RWPE2 (cell line): ENCODE results near the gene SLC35A5.

ENCODE experiments used
- ATAC-seq: fragments of 200-7000 bp; cut with Tn5 transposase; 3 replicates; pipeline ENCODE4 v1.9.1; 2021; ENCODE audit warnings: low read depth
- DNase-seq: peaks from one replicate; pipeline ENCODE4 v3.0.0-alpha.2; 2020; ENCODE audit warnings: low spot score
- H3K27ac ChIP-seq: fragments of 450-650 bp; 2 replicates; pipeline ENCODE4 v1.5.1; 2017; ENCODE audit warnings: mild to moderate bottlenecking; ENCODE audit not compliant: poor library complexity, severe bottlenecking
- H3K27me3 ChIP-seq: fragments of 250-450 bp; sonication (Bioruptor Pico); 2 replicates; pipeline ENCODE4 v1.5.1; 2021; ENCODE audit warnings: mild to moderate bottlenecking, moderate library complexity; ENCODE audit not compliant: insufficient read depth, poor library complexity, severe bottlenecking
- H3K36me3 ChIP-seq: fragments of 250-450 bp; sonication (Bioruptor Pico); 2 replicates; pipeline ENCODE4 v1.5.1; 2020; ENCODE audit warnings: low read depth, mild to moderate bottlenecking, moderate library complexity
- H3K4me1 ChIP-seq: fragments of 250-450 bp; sonication (Bioruptor Pico); 2 replicates; pipeline ENCODE4 v1.5.1; 2021; ENCODE audit warnings: mild to moderate bottlenecking, moderate library complexity; ENCODE audit not compliant: insufficient read depth, poor library complexity, severe bottlenecking
- H3K4me3 ChIP-seq: fragments of 250-450 bp; sonication (Bioruptor Pico); 2 replicates; pipeline ENCODE4 v1.5.1; 2021; ENCODE audit warnings: mild to moderate bottlenecking, moderate library complexity; ENCODE audit not compliant: severe bottlenecking
- H3K9me3 ChIP-seq: fragments of 250-450 bp; sonication (Bioruptor Pico); 2 replicates; pipeline ENCODE4 v1.5.1; 2021; ENCODE audit warnings: mild to moderate bottlenecking, moderate library complexity; ENCODE audit not compliant: severe bottlenecking
- TF ChIP-seq, protein P1 (sequence below): fragments of 450-650 bp; IDR thresholded peaks from one replicate; pipeline ENCODE4 v1.5.1; 2017; ENCODE audit warnings: mild to moderate bottlenecking, moderate library complexity; ENCODE audit not compliant: poor library complexity, severe bottlenecking

SLC35A5 gene

DNA sequence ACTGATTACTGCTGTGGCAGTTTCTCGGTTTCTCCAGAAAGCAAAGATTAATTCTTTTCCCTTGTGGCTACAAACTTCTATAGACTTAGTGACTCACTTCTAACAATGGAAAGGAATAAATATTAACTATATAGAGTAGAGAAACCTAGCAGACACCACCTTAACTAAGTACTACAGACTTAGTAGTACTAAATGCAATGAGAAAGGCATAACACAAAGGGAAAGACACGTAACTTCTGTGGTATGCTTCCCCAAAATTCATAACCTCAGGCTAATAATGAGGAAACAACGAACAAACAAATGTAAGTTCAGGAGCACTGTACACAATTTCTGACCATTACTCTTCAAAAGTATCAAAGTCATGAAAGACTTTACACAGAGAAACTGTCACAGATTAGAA lies 31.3 kb upstream of the SLC35A5 start:
- ATAC-seq: no peak

DNA sequence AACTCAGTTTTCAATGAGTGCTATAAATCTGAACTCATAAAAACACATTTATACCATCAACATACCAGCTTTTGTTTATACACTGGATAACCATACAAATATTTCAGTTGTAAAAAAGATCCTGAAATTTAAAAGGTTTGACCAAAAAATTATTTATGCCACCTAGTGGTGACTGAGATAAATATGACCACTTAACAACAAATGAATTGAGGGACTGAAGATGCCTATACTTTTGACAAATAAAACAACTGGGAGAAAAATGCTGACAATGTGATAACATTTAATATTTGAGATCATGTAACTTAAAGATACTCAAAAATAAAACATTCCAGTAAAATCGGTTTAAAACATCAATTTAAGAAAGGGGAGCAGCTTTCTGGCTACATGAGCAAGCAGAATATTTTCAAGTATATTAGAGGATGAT lies 30.5 kb upstream of the SLC35A5 start:
- Histone ChIP-seq H3K27me3 (no peaks in the 10 kb centered on the region), H3K36me3 (peaks cover 62% of the 10 kb centered on the region), H3K4me3 (no peak overlapping the region), H3K9me3 (no peaks in the 10 kb centered on the region), H3K27ac (no peak overlapping the region), H3K4me1 (no peaks in the 10 kb centered on the region)
- DNase-seq: no peak
- TF ChIP-seq, protein P1, sequence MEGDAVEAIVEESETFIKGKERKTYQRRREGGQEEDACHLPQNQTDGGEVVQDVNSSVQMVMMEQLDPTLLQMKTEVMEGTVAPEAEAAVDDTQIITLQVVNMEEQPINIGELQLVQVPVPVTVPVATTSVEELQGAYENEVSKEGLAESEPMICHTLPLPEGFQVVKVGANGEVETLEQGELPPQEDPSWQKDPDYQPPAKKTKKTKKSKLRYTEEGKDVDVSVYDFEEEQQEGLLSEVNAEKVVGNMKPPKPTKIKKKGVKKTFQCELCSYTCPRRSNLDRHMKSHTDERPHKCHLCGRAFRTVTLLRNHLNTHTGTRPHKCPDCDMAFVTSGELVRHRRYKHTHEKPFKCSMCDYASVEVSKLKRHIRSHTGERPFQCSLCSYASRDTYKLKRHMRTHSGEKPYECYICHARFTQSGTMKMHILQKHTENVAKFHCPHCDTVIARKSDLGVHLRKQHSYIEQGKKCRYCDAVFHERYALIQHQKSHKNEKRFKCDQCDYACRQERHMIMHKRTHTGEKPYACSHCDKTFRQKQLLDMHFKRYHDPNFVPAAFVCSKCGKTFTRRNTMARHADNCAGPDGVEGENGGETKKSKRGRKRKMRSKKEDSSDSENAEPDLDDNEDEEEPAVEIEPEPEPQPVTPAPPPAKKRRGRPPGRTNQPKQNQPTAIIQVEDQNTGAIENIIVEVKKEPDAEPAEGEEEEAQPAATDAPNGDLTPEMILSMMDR: peak; percentile 79
- no peak for ATAC-seq

More for the DNA sequence above, 31.3 kb upstream of the SLC35A5 start:
- Histone ChIP-seq H3K27ac (no peak overlapping the region), H3K4me3 (no peak overlapping the region), H3K27me3 (no peaks in the 10 kb centered on the region), H3K4me1 (no peaks in the 10 kb centered on the region), H3K36me3 (peaks cover 54% of the 10 kb centered on the region), H3K9me3 (no peaks in the 10 kb centered on the region)
- no peak for DNase-seq
- TF ChIP-seq, protein P1: no peak

DNA sequence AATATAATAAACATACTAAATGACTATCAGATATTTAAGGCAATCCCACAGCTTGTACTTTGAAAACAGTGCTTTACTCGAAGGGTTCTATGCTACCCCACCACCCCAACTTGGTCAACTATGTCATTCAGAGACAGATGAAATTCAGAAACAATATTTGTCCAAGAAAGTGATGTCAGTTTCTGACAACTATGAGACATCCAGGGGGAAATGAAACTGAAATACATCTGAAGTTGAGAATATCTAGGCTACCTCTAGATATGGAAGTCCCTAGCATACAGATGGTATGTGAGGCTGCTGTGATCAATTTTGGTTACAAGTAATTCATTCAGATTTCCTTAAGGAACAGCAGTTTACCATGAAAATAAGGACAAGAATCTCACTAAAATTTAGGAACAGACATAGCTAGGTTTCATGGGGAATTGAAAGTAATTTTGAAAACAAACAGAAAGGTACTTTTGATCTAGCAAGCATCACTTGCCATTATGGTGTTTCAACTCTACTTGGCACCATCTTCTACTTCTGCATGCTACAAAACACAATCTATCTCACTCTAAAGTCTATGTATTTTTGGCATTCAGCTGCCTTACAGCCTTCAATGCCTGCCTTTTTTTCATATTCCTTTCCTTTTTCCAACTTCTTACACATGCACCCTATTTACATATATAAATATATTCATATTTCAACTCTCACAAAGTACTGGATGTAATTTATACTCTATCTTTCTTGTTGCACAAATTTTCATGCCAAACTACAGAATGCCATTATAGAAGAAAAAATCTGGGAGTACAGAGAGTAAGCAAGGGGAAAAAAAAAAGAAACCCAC lies 21.8 kb upstream of the SLC35A5 start:
- no peak overlapping the region for H3K27ac ChIP-seq
- ATAC-seq: no peak
- H3K36me3 ChIP-seq: peaks cover 69% of the 10 kb centered on the region
- no peak overlapping the region for H3K4me3 ChIP-seq
- no peaks in the 10 kb centered on the region for H3K27me3 ChIP-seq
- H3K9me3 ChIP-seq: no peaks in the 10 kb centered on the region
- H3K4me1 ChIP-seq: no peaks in the 10 kb centered on the region
- DNase-seq: no peak
- TF ChIP-seq, protein P1: no peak

DNA sequence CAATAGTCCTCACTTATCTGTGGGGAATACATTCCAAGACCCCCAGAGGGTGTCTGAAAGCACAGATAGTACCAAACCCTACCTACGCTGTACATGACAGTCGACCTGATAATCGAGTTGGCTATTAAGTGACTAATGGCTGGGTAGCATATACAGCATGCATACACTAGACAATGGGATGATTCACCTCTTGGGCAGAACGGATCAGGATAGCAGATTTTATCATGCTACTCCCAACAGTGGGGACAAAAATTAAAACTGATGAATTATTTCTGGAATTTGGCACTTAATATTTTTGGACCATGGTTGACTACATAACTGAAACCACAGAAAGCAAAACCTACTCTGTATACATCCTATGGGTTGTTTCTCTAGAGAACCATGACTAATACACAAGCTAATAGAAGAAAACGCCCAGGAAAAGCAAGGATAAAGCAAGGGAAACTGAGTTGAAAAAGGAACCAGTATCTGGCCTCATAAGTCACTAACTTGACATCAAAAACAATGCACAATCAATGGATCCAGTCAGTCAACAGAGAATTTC lies 15.6 kb upstream of the SLC35A5 start:
- Histone ChIP-seq H3K36me3 (peaks cover 82% of the 10 kb centered on the region), H3K27ac (peak overlapping the region; percentile 19), H3K27me3 (no peaks in the 10 kb centered on the region), H3K9me3 (no peaks in the 10 kb centered on the region), H3K4me1 (peaks cover 6% of the 10 kb centered on the region), H3K4me3 (no peak overlapping the region)
- TF ChIP-seq, protein P1: no peak
- ATAC-seq: peak; percentile 95
- DNase-seq: no peak

DNA sequence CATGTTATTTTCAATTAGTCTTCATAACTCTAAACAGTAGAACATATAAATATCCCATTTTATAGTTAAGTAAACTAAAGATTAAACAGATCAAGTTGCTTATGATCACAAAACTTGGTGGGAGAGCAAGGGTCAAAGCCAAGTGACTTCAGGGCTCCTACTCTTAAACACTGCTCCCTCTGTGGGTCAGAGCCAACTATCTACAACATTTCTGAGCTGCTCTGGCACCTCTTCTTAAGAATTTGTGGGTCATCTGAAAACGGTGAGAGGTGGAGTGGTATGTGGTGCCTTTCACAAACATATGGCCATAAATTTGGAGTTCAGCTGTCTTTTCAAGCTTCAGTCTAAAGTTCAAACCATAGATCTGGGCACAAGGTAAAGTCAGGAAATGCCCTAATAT lies 11.0 kb upstream of the SLC35A5 start:
- no peak overlapping the region for H3K4me3 ChIP-seq
- no peaks in the 10 kb centered on the region for H3K27me3 ChIP-seq
- H3K9me3 ChIP-seq: no peaks in the 10 kb centered on the region
- H3K27ac ChIP-seq: no peak overlapping the region
- peaks cover 6% of the 10 kb centered on the region for H3K4me1 ChIP-seq
- no peak for ATAC-seq
- DNase-seq: no peak
- peaks cover 43% of the 10 kb centered on the region for H3K36me3 ChIP-seq
- TF ChIP-seq, protein P1: no peak
